Measurements from ENCODE around the gene RNF41.

- peak in 1 of 3 donors; percentile 57 for TF ChIP-seq CTCF (IDR thresholded peaks at IDR 0.05)
- no peak for TF ChIP-seq POLR2A (IDR thresholded peaks at IDR 0.05)
Measured at GRCh38 chr12:56189099-56189917, 32.4 kb downstream of the RNF41 start, which contains the start of gene SMARCC2.
